HFFc6 (cell line): ENCODE measurements around the gene ARHGAP28. TPM values are rescaled to one million over a fixed set of nuclear protein-coding genes. Genes with fewer than 3 reads are reported as not detected.

Source experiments
- DNase-seq: peaks from one replicate; pipeline ENCODE4 v3.0.0-alpha.2; 2018
- H3K27ac Mint-ChIP-seq: 2 replicates; pipeline ENCODE4 v1.8.0; 2020; ENCODE audit warnings: mild to moderate bottlenecking, mixed read lengths
- H3K27me3 Mint-ChIP-seq: 2 replicates; pipeline ENCODE4 v1.8.0; 2021; ENCODE audit warnings: mild to moderate bottlenecking, moderate library complexity, mixed read lengths; ENCODE audit not compliant: insufficient read depth
- H3K36me3 Mint-ChIP-seq: 2 replicates; pipeline ENCODE4 v1.8.0; 2021; ENCODE audit warnings: low read depth, mixed read lengths
- H3K4me1 Mint-ChIP-seq: 2 replicates; pipeline ENCODE4 v1.8.0; 2020; ENCODE audit warnings: low read depth, mixed read lengths
- H3K4me3 Mint-ChIP-seq: 2 replicates; pipeline ENCODE4 v1.8.0; 2020; ENCODE audit warnings: mild to moderate bottlenecking, moderate library complexity, mixed read lengths
- H3K9me3 Mint-ChIP-seq: 2 replicates; pipeline ENCODE4 v1.8.0; 2020; ENCODE audit warnings: mild to moderate bottlenecking, mixed read lengths
- total RNA-seq, 6 experiments: library from RNA; stranded (reverse); fragmentation: NEBNext Ultra II Directional; extraction: Animal tissue kit (Norgen Biotek cat#: 25700); gene quantifications; 2 replicates in 1 of 6; 3 replicates in 5 of 6; pipeline ENCODE4 v1.2.3, GENCODE V29; 2021
- TF ChIP-seq, protein P1 (sequence below): fragments of 200-600 bp; sonication (generic); IDR thresholded peaks from 2 replicates; pipeline ENCODE4 v1.5.0; 2021; ENCODE audit warnings: antibody characterized with exemption, mild to moderate bottlenecking

ARHGAP28 gene
- total RNA-seq, 6 experiments from 2014 or later, result 0.05 to 0.97 (median 0.39) TPM; not detected in 1

- TF ChIP-seq, protein P1, sequence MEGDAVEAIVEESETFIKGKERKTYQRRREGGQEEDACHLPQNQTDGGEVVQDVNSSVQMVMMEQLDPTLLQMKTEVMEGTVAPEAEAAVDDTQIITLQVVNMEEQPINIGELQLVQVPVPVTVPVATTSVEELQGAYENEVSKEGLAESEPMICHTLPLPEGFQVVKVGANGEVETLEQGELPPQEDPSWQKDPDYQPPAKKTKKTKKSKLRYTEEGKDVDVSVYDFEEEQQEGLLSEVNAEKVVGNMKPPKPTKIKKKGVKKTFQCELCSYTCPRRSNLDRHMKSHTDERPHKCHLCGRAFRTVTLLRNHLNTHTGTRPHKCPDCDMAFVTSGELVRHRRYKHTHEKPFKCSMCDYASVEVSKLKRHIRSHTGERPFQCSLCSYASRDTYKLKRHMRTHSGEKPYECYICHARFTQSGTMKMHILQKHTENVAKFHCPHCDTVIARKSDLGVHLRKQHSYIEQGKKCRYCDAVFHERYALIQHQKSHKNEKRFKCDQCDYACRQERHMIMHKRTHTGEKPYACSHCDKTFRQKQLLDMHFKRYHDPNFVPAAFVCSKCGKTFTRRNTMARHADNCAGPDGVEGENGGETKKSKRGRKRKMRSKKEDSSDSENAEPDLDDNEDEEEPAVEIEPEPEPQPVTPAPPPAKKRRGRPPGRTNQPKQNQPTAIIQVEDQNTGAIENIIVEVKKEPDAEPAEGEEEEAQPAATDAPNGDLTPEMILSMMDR, result no peak
- H3K27me3 Mint-ChIP-seq, result peaks cover 3% of the 10 kb centered on the region; the same call in 1 of the 2 replicates
- H3K27ac Mint-ChIP-seq, result no peak overlapping the region
- DNase-seq, result no peak
- no peaks in the 10 kb centered on the region for H3K4me1 Mint-ChIP-seq
- H3K9me3 Mint-ChIP-seq, result peaks cover 5% of the 10 kb centered on the region; the same call in 1 of the 2 replicates
- no peak overlapping the region for H3K4me3 Mint-ChIP-seq
- H3K36me3 Mint-ChIP-seq, result no peaks in the 10 kb centered on the region; the same call in 1 of the 2 replicates
These were observed 143.7 kb downstream of the ARHGAP28 start for GRCh38 chr18:6873040-6873751.

- TF ChIP-seq, protein P1, result peak; percentile 21; the same call in 1 of the 2 replicates
These were observed 144.8 kb downstream of the ARHGAP28 start for GRCh38 chr18:6874315-6874714.

GRCh38 chr18:6875749-6876148 lies 146.2 kb downstream of the ARHGAP28 start:
- Mint-ChIP-seq H3K27me3 (peaks cover 3% of the 10 kb centered on the region; the same call in 1 of the 2 replicates), H3K4me1 (no peaks in the 10 kb centered on the region)
- TF ChIP-seq, protein P1, result no peak

More at GRCh38 chr18:6874315-6874714, 144.8 kb downstream of the ARHGAP28 start:
- Mint-ChIP-seq H3K27ac (no peak overlapping the region), H3K4me1 (no peaks in the 10 kb centered on the region), H3K36me3 (no peaks in the 10 kb centered on the region; the same call in 1 of the 2 replicates), H3K9me3 (peaks cover 5% of the 10 kb centered on the region; the same call in 1 of the 2 replicates), H3K4me3 (no peak overlapping the region), H3K27me3 (peaks cover 3% of the 10 kb centered on the region; the same call in 1 of the 2 replicates)
- no peak for DNase-seq

GRCh38 chr18:6876641-6877041 lies 147.1 kb downstream of the ARHGAP28 start:
- Mint-ChIP-seq H3K4me1 (no peaks in the 10 kb centered on the region), H3K27me3 (no peaks in the 10 kb centered on the region), H3K27ac (no peak overlapping the region), H3K36me3 (no peaks in the 10 kb centered on the region), H3K9me3 (no peaks in the 10 kb centered on the region; the same call in 1 of the 2 replicates), H3K4me3 (no peak overlapping the region)
- TF ChIP-seq, protein P1, result no peak
- DNase-seq, result no peak

More at GRCh38 chr18:6875749-6876148, 146.2 kb downstream of the ARHGAP28 start:
- DNase-seq, result no peak
- Mint-ChIP-seq H3K36me3 (no peaks in the 10 kb centered on the region; the same call in 1 of the 2 replicates), H3K9me3 (peaks cover 5% of the 10 kb centered on the region; the same call in 1 of the 2 replicates), H3K27ac (no peak overlapping the region), H3K4me3 (no peak overlapping the region)

DNA sequence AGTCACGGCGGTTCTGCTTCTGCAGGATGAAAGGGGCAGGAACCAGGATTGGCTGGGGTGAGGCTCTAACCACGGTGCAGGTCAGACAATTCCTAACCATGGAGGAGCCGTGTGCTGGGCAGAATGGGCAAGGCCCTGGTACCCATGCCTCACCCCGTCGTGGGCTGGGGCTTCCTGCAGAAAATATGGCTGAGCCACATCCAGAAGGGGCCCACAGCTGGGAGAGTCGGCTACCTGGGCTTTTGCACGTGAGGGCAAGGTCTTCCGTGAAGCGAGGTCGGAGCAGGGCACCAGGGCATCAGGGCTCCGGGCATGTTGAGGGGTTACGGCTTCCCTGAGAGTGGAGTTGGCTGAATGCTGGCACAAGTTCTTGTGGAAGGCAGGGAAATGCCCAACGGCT lies 147.8 kb downstream of the ARHGAP28 start:
- H3K9me3 Mint-ChIP-seq, result no peaks in the 10 kb centered on the region; the same call in 1 of the 2 replicates
- no peak for DNase-seq
- H3K36me3 Mint-ChIP-seq, result no peaks in the 10 kb centered on the region
- no peaks in the 10 kb centered on the region for H3K4me1 Mint-ChIP-seq
- no peak overlapping the region for H3K27ac Mint-ChIP-seq
- TF ChIP-seq, protein P1, result no peak
- no peaks in the 10 kb centered on the region for H3K27me3 Mint-ChIP-seq
- H3K4me3 Mint-ChIP-seq, result no peak overlapping the region
